Measurements from ENCODE around the gene RASAL2. TPM values are rescaled to one million over a fixed set of nuclear protein-coding genes. Genes with fewer than 3 reads are reported as not detected.

RASAL2 gene
- total RNA-seq = 10 to 100 TPM in 1 of 2 donors, 1 to 10 TPM in 1; 9.9 to 20.4 TPM

DNA sequence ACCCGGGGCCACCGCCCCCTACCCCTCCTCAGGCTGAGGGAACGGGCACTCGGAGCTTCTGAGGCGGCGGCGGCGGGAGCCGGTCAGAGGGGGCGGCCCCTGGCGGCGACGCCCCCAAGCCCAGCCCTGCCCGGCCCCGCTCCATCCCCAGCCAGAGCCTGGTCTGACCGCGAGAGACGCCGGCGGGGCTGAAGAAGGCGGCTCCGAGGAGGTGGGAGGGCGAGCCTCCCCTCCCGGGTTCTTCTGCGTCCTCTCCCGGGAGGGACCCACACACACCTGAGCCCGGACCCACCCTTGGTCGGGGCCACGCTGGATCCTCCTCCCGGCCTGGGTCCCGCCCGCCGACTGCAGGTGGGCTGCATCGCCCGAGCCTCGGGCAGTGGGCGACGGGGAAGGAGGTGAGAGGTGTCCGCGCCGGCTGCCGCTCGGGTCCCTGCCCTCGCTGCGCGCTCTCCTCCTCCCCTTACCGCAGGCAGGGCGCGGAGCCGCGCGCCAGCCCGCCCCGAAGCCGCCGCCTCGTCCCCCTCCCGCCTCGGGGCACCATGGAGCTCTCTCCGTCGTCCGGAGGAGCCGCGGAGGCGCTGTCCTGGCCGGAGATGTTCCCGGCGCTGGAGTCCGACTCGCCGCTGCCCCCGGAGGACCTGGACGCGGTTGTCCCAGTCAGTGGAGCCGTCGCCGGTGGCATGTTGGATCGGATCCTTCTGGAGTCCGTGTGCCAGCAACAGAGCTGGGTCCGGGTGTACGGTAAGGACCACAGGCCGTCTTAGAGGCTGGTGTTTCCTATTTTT is at the start of gene RASAL2:
Gene RASAL2, plus strand, starts transcription at position 154 of the 788 bp plus-strand sequence. Its CDS starts 389 bp downstream, at position 543.
- TF ChIP-seq POLR2A (IDR thresholded peaks at IDR 0.05) = peak in 2 of 3 donors; percentile 31 to 51
- TF ChIP-seq CTCF (IDR thresholded peaks at IDR 0.05) = peak in 5 of 7 experiments; percentile 7 to 35 (median 24)
- intact Hi-C loops (cut with DNase I) = no loop called here
- Histone ChIP-seq H3K27ac (peak within 1 kb of the TSS; percentile 68 to 88 (median 80)), H3K27me3 (no peaks in the 10 kb centered on the region), H3K4me3 (peak within 1 kb of the TSS; percentile 72 to 87), H3K9me3 (no peaks in the 10 kb centered on the region), H3K4me1 (peaks cover 19% of the 10 kb centered on the region), H3K36me3 (replicated peaks in 1 of 2; ENCODE audit: insufficient read depth in 1 of 2, low read depth in 2 of 2) (no peaks in the 10 kb centered on the region)
- peak; percentile 57 to 72 (median 68) for DNase-seq
- ATAC-seq = peak; percentile 69
- WGBS, 2 donors = 1% methylated on average over 44 of the region's 82 CpGs; no CpG with 5 or more reads in 1 of the 2 donors

DNA sequence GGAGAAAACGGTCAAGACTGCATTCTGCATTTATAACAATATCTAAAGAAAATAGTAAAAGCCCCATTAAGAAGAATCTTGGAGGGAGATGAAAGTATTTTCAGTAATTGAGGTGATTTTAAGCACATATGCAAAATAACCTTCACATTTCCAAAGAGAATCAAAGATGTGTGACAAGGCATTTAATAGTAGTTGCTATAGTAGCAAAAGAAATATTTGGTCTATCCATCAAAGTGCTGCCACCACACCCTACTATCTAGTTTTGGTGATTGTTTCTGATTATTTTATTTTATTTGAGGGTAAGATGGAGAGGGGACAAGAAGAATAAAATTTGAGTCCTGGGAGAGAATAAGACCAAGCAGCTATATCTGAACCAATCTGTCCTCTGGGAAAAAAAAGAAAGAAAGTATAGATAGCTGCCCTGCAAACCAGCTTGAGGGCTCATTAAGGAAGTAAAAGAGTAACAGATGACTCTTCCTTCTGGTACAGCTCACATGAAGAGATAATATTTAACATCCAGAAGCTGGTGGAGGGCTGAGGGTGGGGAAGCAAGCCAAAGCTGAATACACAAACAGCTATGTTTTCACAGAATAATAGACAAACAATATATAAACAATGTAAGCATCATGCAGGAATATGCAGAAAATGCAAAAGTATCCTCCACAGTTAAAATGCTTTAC is 47.2 kb upstream of the RASAL2 start:
- peaks cover 17% of the 10 kb centered on the region for H3K4me1 ChIP-seq
- H3K36me3 ChIP-seq (replicated peaks in 1 of 2; ENCODE audit: insufficient read depth in 1 of 2, low read depth in 2 of 2) = no peaks in the 10 kb centered on the region
- intact Hi-C loops (cut with DNase I) = no loop called here
- H3K27me3 ChIP-seq = no peaks in the 10 kb centered on the region
- TF ChIP-seq POLR2A (IDR thresholded peaks at IDR 0.05) (no peak), CTCF (IDR thresholded peaks at IDR 0.05) (no peak)
- WGBS, 2 donors = 43 to 72% methylated on average over 1 of the region's 1 CpG
- H3K9me3 ChIP-seq = no peaks in the 10 kb centered on the region
- H3K27ac ChIP-seq = no peak overlapping the region
- ATAC-seq (no peak), DNase-seq (no peak)
- H3K4me3 ChIP-seq = no peak overlapping the region

- DNase-seq (no peak), ATAC-seq (no peak)
- intact Hi-C loops (cut with DNase I) = no loop called here
- TF ChIP-seq CTCF (IDR thresholded peaks at IDR 0.05) (no peak), POLR2A (IDR thresholded peaks at IDR 0.05) (no peak)
- Histone ChIP-seq H3K9me3 (no peaks in the 10 kb centered on the region), H3K27me3 (no peaks in the 10 kb centered on the region), H3K36me3 (replicated peaks in 1 of 2; ENCODE audit: insufficient read depth in 1 of 2, low read depth in 2 of 2) (no peaks in the 10 kb centered on the region), H3K4me3 (no peak overlapping the region), H3K4me1 (peaks cover 17% of the 10 kb centered on the region), H3K27ac (no peak overlapping the region)
- 27 to 41% methylated on average over 2 of the region's 2 CpGs for WGBS, 2 donors
Observed at GRCh38 chr1:178047403-178048093, 46.4 kb upstream of the RASAL2 start.

DNA sequence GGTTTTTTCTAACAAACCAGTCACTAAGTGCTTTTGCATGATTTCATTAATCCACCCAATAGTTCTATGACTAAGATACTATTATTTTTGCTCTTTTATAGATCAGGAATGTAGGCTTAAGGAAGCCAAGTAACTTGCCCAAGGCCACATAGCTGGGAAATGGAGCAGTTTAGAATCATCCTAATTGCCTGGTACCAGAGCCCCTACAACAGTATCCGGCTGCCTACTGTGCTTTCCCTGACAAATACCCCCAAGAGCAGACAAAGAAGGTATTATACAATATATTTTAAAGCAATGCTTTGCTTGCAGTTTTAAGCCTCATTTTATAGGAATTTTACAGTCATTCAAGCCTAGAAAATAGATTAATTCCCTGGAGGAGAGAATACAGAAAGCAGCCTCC is 45.5 kb upstream of the RASAL2 start:
- Histone ChIP-seq H3K27ac (no peak overlapping the region), H3K27me3 (no peaks in the 10 kb centered on the region), H3K4me3 (no peak overlapping the region), H3K36me3 (replicated peaks in 1 of 2; ENCODE audit: insufficient read depth in 1 of 2, low read depth in 2 of 2) (no peaks in the 10 kb centered on the region), H3K9me3 (no peaks in the 10 kb centered on the region), H3K4me1 (peaks cover 17% of the 10 kb centered on the region)
- ATAC-seq (no peak), DNase-seq (no peak)
- intact Hi-C loops (cut with DNase I) = no loop called here
- WGBS, 2 donors = 84 to 89% methylated on average over 1 of the region's 1 CpG
- no peak for TF ChIP-seq POLR2A (IDR thresholded peaks at IDR 0.05)
- no peak for TF ChIP-seq CTCF (IDR thresholded peaks at IDR 0.05)
